Colonic mucosa (tissue), 4 donors: ENCODE data around the gene PAIP2. TPM values are rescaled to one million over a fixed set of nuclear protein-coding genes. Genes with fewer than 3 reads are reported as not detected.
A peak's percentile ranks its signal among the peaks of the same experiment; 100 is the strongest.

ENCODE experiments used
- DNase-seq: peaks from one replicate; pipeline ENCODE4 v3.0.0-alpha.2; 2020
- H3K27ac ChIP-seq: fragments of 200-600 bp; one replicate; pipeline ENCODE4 v1.8.0; 2021
- H3K27me3 ChIP-seq: fragments of 200-600 bp; one replicate; pipeline ENCODE4 v1.8.0; 2021
- H3K36me3 ChIP-seq: fragments of 200-600 bp; one replicate; pipeline ENCODE4 v1.8.0; 2021
- H3K4me1 ChIP-seq: fragments of 200-600 bp; one replicate; pipeline ENCODE4 v1.8.0; 2021; ENCODE audit warnings: mild to moderate bottlenecking
- H3K4me3 ChIP-seq: fragments of 200-600 bp; one replicate; pipeline ENCODE4 v1.8.0; 2021
- H3K9ac ChIP-seq, 2 donors: one replicate each; pipeline ENCODE4 v1.7.0; 2013; ENCODE audit warnings: control low read depth in 2 of 2, low read depth in 2 of 2, low read length in 2 of 2
- H3K9me3 ChIP-seq: fragments of 200-600 bp; one replicate; pipeline ENCODE4 v1.8.0; 2021
- intact Hi-C: fragments of 100-400 bp; cut with DNase I; formaldehyde crosslinking; loops from one replicate; pipeline ENCODE4 v1.14.1; 2022
- total RNA-seq, 2 donors: library from RNA; stranded (reverse); fragmentation: NEBNext Ultra II Directional in 1 of 2; extraction: Animal tissue kit (Norgen Biotek cat#: 25700) in 1 of 2; gene quantifications; one replicate each; pipeline ENCODE4 v1.2.1, GENCODE V29; 2021
- TF ChIP-seq, protein P1 (sequence below): fragments of 200-600 bp; IDR thresholded peaks from one replicate; pipeline ENCODE4 v1.8.0; 2022; ENCODE audit warnings: antibody characterized with exemption, mild to moderate bottlenecking
- donor health status: healthy.
- donor health status: DM: no; HTN: no; CAD: no.
- donor health status: DM: no; HTN: no; CAD: no.

PAIP2 gene
- total RNA-seq, 2 donors from 2014 or later: 39.4 to 49.7 TPM

GRCh38 chr5:139387611-139388197 lies 46.0 kb downstream of the PAIP2 start:
- Histone ChIP-seq H3K9ac (peak overlapping the region; percentile 64 to 84), H3K36me3 (no peaks in the 10 kb centered on the region), H3K4me1 (peaks cover 28% of the 10 kb centered on the region), H3K27me3 (no peaks in the 10 kb centered on the region), H3K9me3 (no peaks in the 10 kb centered on the region), H3K4me3 (peak overlapping the region; percentile 43), H3K27ac (peak overlapping the region; percentile 65)
- TF ChIP-seq, protein P1, sequence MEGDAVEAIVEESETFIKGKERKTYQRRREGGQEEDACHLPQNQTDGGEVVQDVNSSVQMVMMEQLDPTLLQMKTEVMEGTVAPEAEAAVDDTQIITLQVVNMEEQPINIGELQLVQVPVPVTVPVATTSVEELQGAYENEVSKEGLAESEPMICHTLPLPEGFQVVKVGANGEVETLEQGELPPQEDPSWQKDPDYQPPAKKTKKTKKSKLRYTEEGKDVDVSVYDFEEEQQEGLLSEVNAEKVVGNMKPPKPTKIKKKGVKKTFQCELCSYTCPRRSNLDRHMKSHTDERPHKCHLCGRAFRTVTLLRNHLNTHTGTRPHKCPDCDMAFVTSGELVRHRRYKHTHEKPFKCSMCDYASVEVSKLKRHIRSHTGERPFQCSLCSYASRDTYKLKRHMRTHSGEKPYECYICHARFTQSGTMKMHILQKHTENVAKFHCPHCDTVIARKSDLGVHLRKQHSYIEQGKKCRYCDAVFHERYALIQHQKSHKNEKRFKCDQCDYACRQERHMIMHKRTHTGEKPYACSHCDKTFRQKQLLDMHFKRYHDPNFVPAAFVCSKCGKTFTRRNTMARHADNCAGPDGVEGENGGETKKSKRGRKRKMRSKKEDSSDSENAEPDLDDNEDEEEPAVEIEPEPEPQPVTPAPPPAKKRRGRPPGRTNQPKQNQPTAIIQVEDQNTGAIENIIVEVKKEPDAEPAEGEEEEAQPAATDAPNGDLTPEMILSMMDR: no peak
- no peak for DNase-seq
- intact Hi-C loops: no loop called here

GRCh38 chr5:139388198-139388821 lies 46.7 kb downstream of the PAIP2 start:
- H3K9ac ChIP-seq: peak overlapping the region; percentile 62 to 84
- TF ChIP-seq, protein P1: no peak
- no peaks in the 10 kb centered on the region for H3K9me3 ChIP-seq
- peaks cover 28% of the 10 kb centered on the region for H3K4me1 ChIP-seq
- peak overlapping the region; percentile 43 for H3K4me3 ChIP-seq
- no peaks in the 10 kb centered on the region for H3K27me3 ChIP-seq
- intact Hi-C loops: no loop called here
- H3K27ac ChIP-seq: peak overlapping the region; percentile 65
- DNase-seq: peak; percentile 89
- no peaks in the 10 kb centered on the region for H3K36me3 ChIP-seq

- H3K4me1 ChIP-seq: peaks cover 19% of the 10 kb centered on the region
- no peaks in the 10 kb centered on the region for H3K9me3 ChIP-seq
- peak within 1 kb of the TSS; percentile 83 for H3K27ac ChIP-seq
- no peaks in the 10 kb centered on the region for H3K36me3 ChIP-seq
- H3K9ac ChIP-seq: peak within 1 kb of the TSS; percentile 62 to 69
- H3K27me3 ChIP-seq: peaks cover 6% of the 10 kb centered on the region
- intact Hi-C loops: loop anchor here (5.0 to 10.0 kb wide), 2 partner anchors 48 to 95 kb away; partner anchors contain the start of genes MATR3 and PAIP2
- H3K4me3 ChIP-seq: peak within 1 kb of the TSS; percentile 43
- no peak for DNase-seq
- TF ChIP-seq, protein P1: no peak
Measured at GRCh38 chr5:139389701-139390638, 48.3 kb downstream of the PAIP2 start, which contains the start of gene MZB1. TSS of gene MZB1 (minus strand) at chr5:139389913. CDS start at chr5:139389856, 57 bp downstream.

GRCh38 chr5:139390639-139391569 lies 49.2 kb downstream of the PAIP2 start:
- no peaks in the 10 kb centered on the region for H3K36me3 ChIP-seq
- no peak for DNase-seq
- peak overlapping the region; percentile 53 for H3K4me3 ChIP-seq
- intact Hi-C loops: loop anchor here (5.0 to 10.0 kb wide), 2 partner anchors 49 to 96 kb away; partner anchors contain the start of genes MATR3 and PAIP2
- peak overlapping the region; percentile 83 for H3K27ac ChIP-seq
- H3K27me3 ChIP-seq: peaks cover 6% of the 10 kb centered on the region
- H3K4me1 ChIP-seq: peaks cover 19% of the 10 kb centered on the region
- TF ChIP-seq, protein P1: no peak
- H3K9ac ChIP-seq: peak overlapping the region; percentile 61 to 69
- H3K9me3 ChIP-seq: no peaks in the 10 kb centered on the region
